Upper lobe of right lung (tissue), 1 donor: ENCODE results near the gene TUBGCP6. TPM values are rescaled to one million over a fixed set of nuclear protein-coding genes. Genes with fewer than 3 reads are reported as not detected.

Source experiments
- ATAC-seq: fragments of 200-7000 bp; cut with Tn5 transposase; one replicate; pipeline ENCODE4 v1.9.1; 2020; ENCODE audit warnings: mild to moderate bottlenecking, moderate library complexity
- DNase-seq: peaks from one replicate; pipeline ENCODE4 v3.0.0-alpha.2; 2020
- H3K27ac ChIP-seq: fragments of 200-600 bp; one replicate; pipeline ENCODE4 v1.8.0; 2022
- H3K27me3 ChIP-seq: fragments of 200-600 bp; one replicate; pipeline ENCODE4 v1.8.0; 2022; ENCODE audit warnings: mild to moderate bottlenecking
- H3K36me3 ChIP-seq: fragments of 200-600 bp; one replicate; pipeline ENCODE4 v1.8.0; 2022
- H3K4me1 ChIP-seq: fragments of 200-600 bp; one replicate; pipeline ENCODE4 v1.8.0; 2022
- H3K4me3 ChIP-seq: fragments of 200-600 bp; one replicate; pipeline ENCODE4 v1.8.0; 2022; ENCODE audit warnings: mild to moderate bottlenecking
- H3K9me3 ChIP-seq: fragments of 200-600 bp; one replicate; pipeline ENCODE4 v1.8.0; 2022
- intact Hi-C: fragments of 100-400 bp; cut with DNase I; formaldehyde crosslinking; loops from one replicate; pipeline ENCODE4 v1.11.0; 2022
- total RNA-seq: library from RNA; stranded (reverse); fragmentation: NEBNext Ultra II Directional; extraction: Animal tissue kit (Norgen Biotek cat#: 25700); gene quantifications from one replicate; pipeline ENCODE4 v1.2.1, GENCODE V29; 2021
- TF ChIP-seq, protein P1 (sequence below): fragments of 200-600 bp; IDR thresholded peaks from one replicate; pipeline ENCODE4 v1.8.0; 2022; ENCODE audit warnings: antibody characterized with exemption
- donor health status: DM: no; HTN: yes; CAD: no; lungs with severe emphysema.

The TUBGCP6 gene
- total RNA-seq, 1 donor from 2014 or later: 51.3 TPM

- no peaks in the 10 kb centered on the region for H3K9me3 ChIP-seq
- peaks cover 15% of the 10 kb centered on the region for H3K27me3 ChIP-seq
- H3K4me3 ChIP-seq: no peak overlapping the region
- intact Hi-C loops: loop anchor here (10.0 kb wide), 1 partner anchor 241 kb away; the partner anchor contains the start of genes LMF2 and NCAPH2
- H3K4me1 ChIP-seq: peaks cover 30% of the 10 kb centered on the region
- no peaks in the 10 kb centered on the region for H3K36me3 ChIP-seq
- no peak overlapping the region for H3K27ac ChIP-seq
- TF ChIP-seq, protein P1, sequence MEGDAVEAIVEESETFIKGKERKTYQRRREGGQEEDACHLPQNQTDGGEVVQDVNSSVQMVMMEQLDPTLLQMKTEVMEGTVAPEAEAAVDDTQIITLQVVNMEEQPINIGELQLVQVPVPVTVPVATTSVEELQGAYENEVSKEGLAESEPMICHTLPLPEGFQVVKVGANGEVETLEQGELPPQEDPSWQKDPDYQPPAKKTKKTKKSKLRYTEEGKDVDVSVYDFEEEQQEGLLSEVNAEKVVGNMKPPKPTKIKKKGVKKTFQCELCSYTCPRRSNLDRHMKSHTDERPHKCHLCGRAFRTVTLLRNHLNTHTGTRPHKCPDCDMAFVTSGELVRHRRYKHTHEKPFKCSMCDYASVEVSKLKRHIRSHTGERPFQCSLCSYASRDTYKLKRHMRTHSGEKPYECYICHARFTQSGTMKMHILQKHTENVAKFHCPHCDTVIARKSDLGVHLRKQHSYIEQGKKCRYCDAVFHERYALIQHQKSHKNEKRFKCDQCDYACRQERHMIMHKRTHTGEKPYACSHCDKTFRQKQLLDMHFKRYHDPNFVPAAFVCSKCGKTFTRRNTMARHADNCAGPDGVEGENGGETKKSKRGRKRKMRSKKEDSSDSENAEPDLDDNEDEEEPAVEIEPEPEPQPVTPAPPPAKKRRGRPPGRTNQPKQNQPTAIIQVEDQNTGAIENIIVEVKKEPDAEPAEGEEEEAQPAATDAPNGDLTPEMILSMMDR: no peak
- ATAC-seq (no peak), DNase-seq (no peak)
Measured at GRCh38 chr22:50264104-50264745, 19.4 kb upstream of the TUBGCP6 start.

- no peaks in the 10 kb centered on the region for H3K36me3 ChIP-seq
- no peak for ATAC-seq
- H3K27ac ChIP-seq: no peak overlapping the region
- TF ChIP-seq, protein P1: no peak
- H3K27me3 ChIP-seq: peaks cover 15% of the 10 kb centered on the region
- no peak overlapping the region for H3K4me3 ChIP-seq
- H3K9me3 ChIP-seq: no peaks in the 10 kb centered on the region
- H3K4me1 ChIP-seq: peaks cover 20% of the 10 kb centered on the region
- intact Hi-C loops: loop anchor here (10.0 kb wide), 1 partner anchor 242 kb away; the partner anchor contains the start of genes LMF2 and NCAPH2
- DNase-seq: no peak
Measured at GRCh38 chr22:50262973-50263617, 18.3 kb upstream of the TUBGCP6 start.

GRCh38 chr22:50262460-50262911 lies 17.7 kb upstream of the TUBGCP6 start:
- Histone ChIP-seq H3K36me3 (no peaks in the 10 kb centered on the region), H3K27ac (no peak overlapping the region), H3K27me3 (peaks cover 15% of the 10 kb centered on the region), H3K4me3 (no peak overlapping the region), H3K9me3 (no peaks in the 10 kb centered on the region), H3K4me1 (peaks cover 15% of the 10 kb centered on the region)
- no peak for DNase-seq
- no peak for ATAC-seq
- intact Hi-C loops: loop anchor here (10.0 kb wide), 1 partner anchor 242 kb away; the partner anchor contains the start of genes LMF2 and NCAPH2
- TF ChIP-seq, protein P1: no peak

DNA sequence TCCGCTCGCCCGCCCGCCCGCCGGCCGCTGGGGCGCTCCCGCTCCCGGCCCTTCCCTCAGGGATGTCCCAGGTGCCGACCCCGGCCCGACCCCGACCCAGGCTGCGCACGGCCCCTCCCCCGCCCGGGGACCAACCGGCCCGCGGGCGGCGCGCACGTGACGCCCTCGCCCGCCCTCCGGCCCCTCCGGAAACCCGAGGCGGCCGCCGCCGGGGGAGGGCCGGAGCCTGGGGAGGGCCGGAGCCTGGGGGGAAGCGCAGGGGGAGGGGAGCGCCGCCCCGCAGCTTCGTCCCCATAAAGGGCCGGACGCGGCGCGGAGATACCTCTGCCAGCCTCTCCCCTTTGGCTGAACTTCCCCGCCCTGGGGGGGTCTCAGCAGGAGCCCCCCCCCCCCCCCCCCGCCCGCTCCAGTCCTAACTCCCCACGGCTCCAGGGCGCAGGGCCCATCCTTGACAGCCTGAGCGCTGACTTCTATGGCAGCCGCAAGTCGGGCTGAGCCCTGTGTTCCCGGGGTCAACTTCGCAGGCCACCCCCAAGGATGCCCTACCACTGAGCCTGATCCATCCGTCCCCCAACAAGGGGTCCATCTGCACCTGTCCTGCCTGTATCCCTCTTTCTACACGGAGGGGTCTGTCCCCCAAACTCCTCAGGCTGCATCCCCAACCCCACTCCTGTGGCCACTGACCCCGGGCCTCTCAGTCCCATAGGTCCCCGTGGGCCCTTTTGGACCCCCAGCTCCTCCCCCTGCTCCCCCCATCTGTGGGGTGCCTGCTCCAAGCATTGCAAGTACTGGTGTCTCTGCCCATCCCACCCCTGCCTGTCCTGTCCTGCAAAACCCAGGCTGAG lies 17.0 kb upstream of the TUBGCP6 start, which contains the start of gene MAPK12:
Gene MAPK12 (minus strand): TSS at position 69 of the 845 bp plus-strand sequence. CDS start 174 bp downstream, outside the sequence.
- no peak for DNase-seq
- intact Hi-C loops: loop anchor here (10.0 kb wide), 1 partner anchor 243 kb away; the partner anchor contains the start of genes LMF2 and NCAPH2

More for the DNA sequence above, 17.0 kb upstream of the TUBGCP6 start, which contains the start of gene MAPK12:
- Histone ChIP-seq H3K4me1 (peaks cover 12% of the 10 kb centered on the region), H3K4me3 (peak within 1 kb of the TSS; percentile 50), H3K27ac (peak within 1 kb of the TSS; percentile 17), H3K9me3 (no peaks in the 10 kb centered on the region), H3K27me3 (peaks cover 15% of the 10 kb centered on the region), H3K36me3 (no peaks in the 10 kb centered on the region)
- TF ChIP-seq, protein P1: no peak
- ATAC-seq: peak; percentile 15
